Caco-2 (cell line): ENCODE data around the gene GGT7. TPM values are rescaled to one million over a fixed set of nuclear protein-coding genes. Genes with fewer than 3 reads are reported as not detected.

Experiments used
- BruUV-seq: library from RNA; stranded (reverse); fragments of 400-500 nt; replicated peaks from 2 replicates; lab custom pipeline; 2021; lab: Mats Ljungman, UMichigan
- CTCF ChIA-PET: fragments of 300-600 bp; sonication (Branson Sonifier 250); formaldehyde crosslinking; loops from one replicate; lab custom pipeline; 2022; ENCODE audit warnings: antibody characterized with exemption; lab: Charles Lee
- POLR2A ChIA-PET: fragments of 300-600 bp; sonication (Branson Sonifier 250); formaldehyde crosslinking; loops from one replicate; lab custom pipeline; 2022; ENCODE audit warnings: antibody characterized with exemption; lab: Charles Lee
- DNase-seq, 2 experiments: peaks; one replicate each; pipeline versions ENCODE4 v3.0.0 to v3.0.0-alpha.2; 2020 to 2022
- H3K27me3 ChIP-seq: replicated peaks from 2 replicates; pipeline ENCODE4 v1.6.0; 2011; ENCODE audit warnings: low read length; ENCODE audit not compliant: control insufficient read depth, insufficient read depth
- H3K36me3 ChIP-seq: 2 replicates; pipeline ENCODE4 v1.5.1; 2011; ENCODE audit warnings: low read length; ENCODE audit not compliant: control insufficient read depth, insufficient read depth
- H3K4me1 ChIP-seq: fragments of 250-450 bp; sonication (Bioruptor Pico); 2 replicates; pipeline ENCODE4 v1.5.1; 2020; ENCODE audit warnings: mild to moderate bottlenecking
- H3K4me3 ChIP-seq: 2 replicates; pipeline ENCODE4 v1.5.1; 2011; ENCODE audit warnings: low read depth, mild to moderate bottlenecking, control low read depth, low read length
- H3K9me3 ChIP-seq: fragments of 250-450 bp; sonication (Bioruptor Pico); 2 replicates; pipeline ENCODE4 v1.5.1; 2020; ENCODE audit warnings: mild to moderate bottlenecking, moderate library complexity
- H3K27ac Mint-ChIP-seq: one replicate; pipeline ENCODE4 v1.8.0; 2022; ENCODE audit warnings: mixed read lengths; ENCODE audit not compliant: unreplicated experiment
- H3K27me3 Mint-ChIP-seq: one replicate; pipeline ENCODE4 v1.8.0; 2022; ENCODE audit warnings: mixed read lengths; ENCODE audit not compliant: insufficient read depth, unreplicated experiment
- H3K36me3 Mint-ChIP-seq: one replicate; pipeline ENCODE4 v1.8.0; 2022; ENCODE audit warnings: mild to moderate bottlenecking, mixed read lengths; ENCODE audit not compliant: insufficient read depth, unreplicated experiment
- H3K4me1 Mint-ChIP-seq: one replicate; pipeline ENCODE4 v1.8.0; 2022; ENCODE audit warnings: low read depth, mixed read lengths; ENCODE audit not compliant: unreplicated experiment
- H3K4me3 Mint-ChIP-seq: one replicate; pipeline ENCODE4 v1.8.0; 2022; ENCODE audit warnings: mild to moderate bottlenecking, moderate library complexity, mixed read lengths; ENCODE audit not compliant: unreplicated experiment
- H3K9me3 Mint-ChIP-seq: one replicate; pipeline ENCODE4 v1.8.0; 2022; ENCODE audit warnings: mixed read lengths; ENCODE audit not compliant: unreplicated experiment
- CTCF ChIP-seq, 2 experiments: fragments of 200-600 bp in 1 of 2; IDR thresholded peaks; 1 replicate in 1 of 2; 2 replicates in 1 of 2; pipeline versions ENCODE4 v1.5.1 to v1.8.0; 2011 to 2022; ENCODE audit warnings: antibody characterized with exemption in 1 of 2, control low read depth in 1 of 2, inconsistent platforms in 1 of 2, low read depth in 1 of 2, low read length in 1 of 2, mild to moderate bottlenecking in 1 of 2, moderate library complexity in 1 of 2; ENCODE audit not compliant: insufficient read depth in 1 of 2, severe bottlenecking in 1 of 2, unreplicated experiment in 1 of 2
- intact Hi-C: fragments of 100-400 bp; cut with micrococcal nuclease; formaldehyde crosslinking; loops from one replicate; pipeline ENCODE4 v1.10.0; 2022; ENCODE audit not compliant: unreplicated experiment
- total RNA-seq: library from RNA; stranded (reverse); gene quantifications from 2 replicates; pipeline ENCODE4 v1.2.3, GENCODE V29; 2022

Gene GGT7
- total RNA-seq, 1 experiment from 2014 or later = 46.2 TPM

DNA sequence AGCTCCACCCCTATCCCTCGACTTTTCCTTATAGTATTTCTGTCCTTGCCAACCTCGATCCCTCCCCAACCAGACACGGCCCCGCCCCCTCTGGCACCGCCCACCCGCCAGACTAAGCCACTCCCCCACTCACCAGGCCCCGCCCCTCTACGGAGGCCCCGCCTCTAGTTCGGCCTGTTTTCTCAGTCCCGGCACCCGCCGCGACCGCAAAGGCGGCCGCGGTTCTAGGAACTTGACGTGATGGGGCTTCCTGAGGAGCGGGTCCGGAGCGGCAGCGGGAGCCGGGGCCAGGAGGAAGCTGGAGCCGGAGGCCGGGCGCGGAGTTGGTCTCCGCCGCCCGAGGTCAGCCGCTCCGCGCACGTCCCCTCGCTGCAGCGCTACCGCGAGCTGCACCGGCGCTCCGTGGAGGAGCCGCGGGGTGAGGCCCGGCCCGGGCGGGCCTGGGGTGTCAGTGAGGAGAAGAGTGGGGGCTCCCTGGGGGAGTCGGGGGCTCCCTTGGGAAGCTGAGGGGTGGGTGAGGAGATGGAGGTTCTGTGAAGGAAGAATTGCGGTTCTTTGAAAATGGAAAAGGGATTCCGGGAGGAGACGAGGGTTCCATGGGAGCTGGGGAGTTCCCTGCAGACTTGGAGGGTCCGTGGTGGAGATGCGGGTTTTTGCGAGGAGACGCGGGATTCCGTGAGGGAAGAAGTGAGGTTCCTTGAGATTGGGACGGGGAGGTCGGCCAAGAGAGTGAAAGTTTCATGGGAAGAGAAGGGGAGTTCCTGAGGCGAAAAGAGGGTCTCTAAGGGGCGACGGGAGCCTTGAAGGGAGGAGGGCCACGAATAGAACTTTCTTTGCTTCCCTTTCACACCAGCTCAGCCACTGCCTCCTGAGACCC is 4.0 kb upstream of the GGT7 start, which contains the start of gene ACSS2:
Gene ACSS2, plus strand, starts transcription at position 207 of the 877 bp plus-strand sequence. Its CDS starts 34 bp downstream, at position 241.
- intact Hi-C loops = loop anchor here (1.0 to 5.0 kb wide), 9 partner anchors 28 to 1076 kb away; partner anchors contain the start of genes EDEM2, GSS, MYH7B and SCAND1

DNA sequence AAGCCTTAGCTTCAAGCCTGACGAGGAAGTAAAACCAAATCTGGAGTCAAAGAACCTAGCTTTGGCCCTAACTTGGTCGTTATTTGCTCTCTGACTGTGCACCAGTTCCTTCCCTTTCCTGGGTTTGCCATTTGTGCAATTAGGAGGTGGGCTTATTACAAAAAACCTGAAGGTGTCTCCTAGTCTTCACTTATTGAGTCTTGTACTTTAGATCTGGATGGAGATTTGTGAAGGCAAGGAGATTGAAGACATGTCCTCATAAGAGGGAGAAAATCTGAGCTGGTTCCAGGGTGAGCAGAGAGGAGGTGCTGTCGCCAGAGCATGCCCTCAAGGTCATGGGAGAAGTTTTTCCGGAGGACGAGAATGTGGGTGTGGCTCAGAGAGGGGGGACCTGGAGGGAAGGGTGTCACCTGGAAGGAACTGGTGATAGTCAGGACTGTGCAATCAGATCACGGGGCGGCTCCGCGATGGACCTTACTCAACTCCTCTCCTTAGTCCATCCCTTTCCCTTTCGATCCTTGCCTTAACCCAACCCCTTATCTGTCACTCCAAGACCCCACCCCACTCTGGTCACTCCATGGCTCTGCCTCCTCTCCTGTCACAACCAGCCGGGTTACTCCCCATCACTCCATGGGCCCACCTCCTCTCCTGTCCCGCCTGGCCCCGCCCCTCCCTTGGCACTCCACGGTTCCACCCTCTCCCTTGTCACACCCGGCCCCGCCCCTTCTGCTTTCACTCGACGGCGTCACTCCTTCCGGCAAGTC is 3.2 kb upstream of the GGT7 start:
- no peaks in the 10 kb centered on the region for H3K27me3 Mint-ChIP-seq
- Histone ChIP-seq H3K4me1 (peaks cover 33% of the 10 kb centered on the region), H3K36me3 (no peaks in the 10 kb centered on the region), H3K27me3 (no peaks in the 10 kb centered on the region), H3K9me3 (no peaks in the 10 kb centered on the region), H3K4me3 (peak overlapping the region; percentile 71)
- CTCF ChIA-PET = interaction anchor here (0.6 to 7.1 kb wide), 43 partner anchors 12 to 1765 kb away, joined by 3 to 331 read pairs (median 4); partner anchors contain the start of genes EDEM2, GSS, MYH7B and NCOA6
- peaks cover 54% of the 10 kb centered on the region for H3K4me1 Mint-ChIP-seq
- peak overlapping the region; percentile 84 for H3K27ac Mint-ChIP-seq
- TF ChIP-seq CTCF (IDR thresholded peaks at IDR 0.05; ENCODE audit: insufficient read depth in 1 of 2, low read depth in 1 of 2, low read length in 1 of 2, severe bottlenecking in 1 of 2, unreplicated experiment in 1 of 2) = peak in 1 of 2 experiments; percentile 83
- H3K36me3 Mint-ChIP-seq = peaks cover 22% of the 10 kb centered on the region
- peak overlapping the region; percentile 86 for H3K4me3 Mint-ChIP-seq
- H3K9me3 Mint-ChIP-seq = no peaks in the 10 kb centered on the region
- intact Hi-C loops = loop anchor here (1.0 to 5.0 kb wide), 10 partner anchors 29 to 1076 kb away; partner anchors contain the start of genes EDEM2, GSS, MYH7B and SCAND1
- BruUV-seq = no TSS peak
- DNase-seq = peak; percentile 100
- POLR2A ChIA-PET = interaction anchor here (0.5 to 4.0 kb wide), 21 partner anchors 13 to 1363 kb away, joined by 3 to 86 read pairs (median 8); partner anchors contain the start of genes EIF6, GSS, MYH7B and NCOA6

More for the DNA sequence above, 4.0 kb upstream of the GGT7 start, which contains the start of gene ACSS2:
- BruUV-seq = TSS peak; percentile 56
- Mint-ChIP-seq H3K27me3 (no peaks in the 10 kb centered on the region), H3K4me1 (peaks cover 47% of the 10 kb centered on the region), H3K9me3 (no peaks in the 10 kb centered on the region), H3K27ac (peak within 1 kb of the TSS; percentile 84), H3K36me3 (peaks cover 22% of the 10 kb centered on the region), H3K4me3 (peak within 1 kb of the TSS; percentile 86)
- TF ChIP-seq CTCF (IDR thresholded peaks at IDR 0.05; ENCODE audit: insufficient read depth in 1 of 2, low read depth in 1 of 2, low read length in 1 of 2, severe bottlenecking in 1 of 2, unreplicated experiment in 1 of 2) = peak in 1 of 2 experiments; percentile 0
- Histone ChIP-seq H3K4me1 (peaks cover 33% of the 10 kb centered on the region), H3K9me3 (no peaks in the 10 kb centered on the region), H3K36me3 (no peaks in the 10 kb centered on the region), H3K27me3 (no peaks in the 10 kb centered on the region), H3K4me3 (peak within 1 kb of the TSS; percentile 71)
- ChIA-PET CTCF (interaction anchor here (0.6 to 7.1 kb wide), 42 partner anchors 12 to 1508 kb away, joined by 3 to 331 read pairs (median 4); partner anchors contain the start of genes EDEM2, GSS, MYH7B and NCOA6), POLR2A (interaction anchor here (0.5 to 4.0 kb wide), 20 partner anchors 14 to 1362 kb away, joined by 3 to 86 read pairs (median 10); partner anchors contain the start of genes EIF6, GSS, MYH7B and NCOA6)
- DNase-seq = no peak
